Suppressor macrophage (primary cell): ENCODE measurements around the gene SEC23B.
A peak's percentile ranks its signal among the peaks of the same experiment; 100 is the strongest.

Source experiments
- DNase-seq, 4 experiments: peaks; one replicate each; pipeline ENCODE4 v3.0.0-alpha.2; 2020 to 2022

SEC23B gene

DNA sequence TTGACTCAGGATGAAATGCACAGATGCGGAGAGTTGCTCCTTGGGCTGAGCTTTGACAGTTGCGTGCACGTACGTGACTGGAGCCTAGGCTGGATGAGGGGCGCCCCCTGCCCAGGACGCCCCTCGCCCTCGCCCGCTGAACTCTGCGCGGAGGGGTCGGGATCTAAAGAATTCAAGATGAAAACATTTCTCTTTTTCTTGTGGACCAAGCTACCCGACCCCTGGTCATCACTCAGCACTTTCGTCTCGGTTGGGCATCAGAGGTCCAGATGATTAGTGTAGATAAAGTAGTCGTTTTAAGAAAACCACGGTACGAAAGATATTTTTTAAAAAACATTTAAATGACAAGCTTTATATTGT, 80.8 kb downstream of the SEC23B start:
- DNase-seq, result peak in 1 of 4 experiments; percentile 9

DNA sequence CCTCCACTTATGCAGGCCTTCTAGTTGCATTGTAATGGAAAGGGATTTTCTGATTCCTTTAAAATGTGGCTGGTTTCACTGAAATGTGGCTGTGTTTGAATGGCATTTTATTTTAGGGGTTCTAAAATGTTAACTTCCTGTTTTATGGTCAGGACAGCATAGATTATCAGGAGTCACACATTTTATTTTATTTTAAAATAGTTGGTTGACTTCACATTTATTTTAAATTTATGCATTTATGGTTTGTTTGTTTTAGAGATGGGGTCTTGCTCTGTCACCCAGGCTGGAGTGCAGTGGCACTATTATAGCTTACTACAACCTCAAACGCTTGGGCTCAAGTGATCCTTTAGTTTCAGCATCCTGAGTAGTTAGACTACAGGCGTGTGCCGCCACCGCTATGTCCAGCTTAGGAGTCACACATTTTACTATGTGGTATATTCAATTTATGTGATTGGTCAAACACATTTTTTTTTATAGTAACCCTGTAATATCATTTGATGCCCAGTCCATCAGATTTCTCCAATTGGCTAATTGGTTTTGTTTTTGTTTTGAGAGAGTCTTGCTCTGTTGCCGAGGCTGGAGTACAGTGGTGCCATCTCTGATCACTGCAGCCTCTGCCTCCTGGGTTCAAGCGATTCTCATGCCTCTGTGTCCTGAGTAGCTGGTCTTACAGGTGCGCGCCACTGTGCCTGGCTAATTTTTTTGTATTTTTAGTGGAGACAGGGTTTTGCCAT, 82.4 kb downstream of the SEC23B start:
- no peak for DNase-seq

DNA sequence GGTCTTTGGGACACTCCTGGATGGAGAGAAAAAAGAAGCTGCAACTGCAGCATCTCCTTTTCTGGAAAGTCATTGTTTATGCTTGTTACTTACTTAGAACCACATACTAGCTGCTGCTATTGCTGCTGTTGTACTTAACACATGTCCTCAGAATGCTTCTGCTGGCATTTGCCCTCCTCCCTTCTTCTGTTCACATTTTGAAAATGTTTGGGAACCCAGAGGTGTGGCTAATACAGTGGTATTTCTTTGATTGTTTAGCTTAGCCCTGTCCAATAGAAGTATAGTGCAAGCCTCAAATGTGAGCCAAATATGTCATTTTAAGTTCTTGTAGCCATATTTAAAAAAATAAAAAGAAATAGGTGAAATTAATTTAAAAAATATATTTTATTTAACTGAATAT, 88.5 kb downstream of the SEC23B start:
- no peak for DNase-seq

DNA sequence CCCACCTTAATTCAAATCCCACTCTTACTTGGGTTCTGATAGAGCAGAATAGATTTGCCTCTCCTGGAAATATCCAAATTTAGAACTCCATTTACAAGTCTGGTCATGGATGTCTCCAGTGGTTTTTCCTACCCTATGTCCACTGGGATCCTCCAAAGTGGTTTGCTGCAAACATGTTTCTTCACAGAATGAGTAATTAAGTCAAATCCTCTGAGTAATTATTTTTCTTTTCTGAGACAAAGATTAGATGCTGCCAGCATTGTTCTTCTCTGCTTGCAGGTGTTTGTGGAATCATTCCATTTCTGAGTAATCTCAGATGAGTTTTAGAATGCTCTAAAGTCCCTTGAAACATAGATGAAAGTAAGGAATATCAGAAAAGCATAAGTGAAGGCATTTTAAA, 102.0 kb downstream of the SEC23B start:
- DNase-seq, result no peak
